Fibroblast of gingiva (primary cell): Measurements from ENCODE around the gene GFAP.

Source experiments
- DNase-seq: peaks from one replicate; pipeline ENCODE4 v3.0.0-alpha.2; 2011; ENCODE audit warnings: low read depth

Gene GFAP

DNA sequence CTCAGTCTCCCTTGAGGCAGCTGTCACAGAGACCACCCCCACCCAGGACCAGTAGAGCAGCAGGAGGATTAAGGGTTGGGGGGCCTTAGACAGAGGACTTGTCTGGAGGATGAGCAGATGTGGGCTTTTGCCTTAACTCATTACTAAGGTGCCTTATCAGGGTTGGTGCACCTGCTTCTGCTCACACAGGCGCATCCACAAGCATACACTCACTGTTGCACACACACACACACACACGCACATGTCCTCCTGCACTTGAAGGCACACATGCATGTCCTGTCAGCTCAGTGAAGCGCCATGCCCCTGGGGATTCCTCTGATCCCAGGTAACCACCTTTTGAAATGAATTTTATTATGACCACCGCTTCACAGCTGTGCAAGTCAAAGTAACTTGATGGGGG, 1.2 kb downstream of the GFAP start:
- DNase-seq, result no peak

DNA sequence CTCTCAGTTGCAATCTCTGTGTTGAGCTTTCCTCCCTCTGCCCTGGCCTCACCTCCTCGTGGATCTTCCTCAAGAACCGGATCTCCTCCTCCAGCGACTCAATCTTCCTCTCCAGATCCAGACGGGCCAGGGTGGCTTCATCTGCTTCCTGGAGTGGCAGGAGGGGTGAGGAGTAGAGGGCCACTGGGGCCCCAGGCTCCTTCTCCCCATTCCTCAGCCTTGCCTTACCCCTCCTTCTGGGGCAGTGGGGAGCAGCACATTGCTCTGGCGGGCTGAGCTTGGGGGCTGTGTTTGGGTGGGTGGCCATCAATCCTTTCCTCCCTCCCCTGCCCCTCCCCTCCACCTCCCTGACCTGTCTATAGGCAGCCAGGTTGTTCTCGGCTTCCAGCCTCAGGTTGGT, 1.6 kb downstream of the GFAP start:
- DNase-seq, result no peak

DNA sequence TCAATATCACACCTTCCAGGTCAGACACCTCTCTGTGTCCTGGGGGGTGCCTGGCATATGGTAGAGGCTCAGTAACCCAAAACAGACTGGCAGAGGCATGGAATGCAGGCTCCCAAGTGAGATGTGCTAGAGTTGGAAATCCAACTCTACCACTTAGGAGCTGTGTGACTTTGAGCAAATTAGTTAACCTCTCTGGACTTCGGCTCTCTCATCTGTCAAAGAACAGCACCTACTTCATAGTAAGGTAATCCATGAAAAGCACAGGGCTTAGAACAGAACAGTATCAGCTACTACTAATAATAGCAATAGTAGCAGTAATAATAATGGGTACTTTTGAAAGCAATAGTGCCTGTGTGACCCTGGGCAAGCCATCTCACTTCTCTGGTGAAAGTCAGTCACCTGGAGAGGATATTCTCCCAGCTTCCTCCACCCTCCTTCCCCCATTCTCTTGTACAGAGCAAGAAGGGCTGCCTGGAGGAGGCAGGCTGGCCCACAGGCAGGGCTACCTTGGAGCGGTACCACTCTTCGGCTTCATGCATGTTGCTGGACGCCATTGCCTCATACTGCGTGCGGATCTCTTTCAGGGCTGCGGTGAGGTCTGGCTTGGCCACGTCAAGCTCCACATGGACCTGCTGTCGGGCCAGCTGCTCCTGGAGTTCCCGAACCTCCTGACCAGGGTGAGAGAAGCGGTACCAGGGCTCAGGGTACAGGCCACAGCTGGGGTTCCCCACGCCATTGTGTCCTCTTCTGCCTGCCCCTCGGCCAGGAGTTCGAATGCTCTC, 2.3 kb downstream of the GFAP start:
- no peak for DNase-seq

DNA sequence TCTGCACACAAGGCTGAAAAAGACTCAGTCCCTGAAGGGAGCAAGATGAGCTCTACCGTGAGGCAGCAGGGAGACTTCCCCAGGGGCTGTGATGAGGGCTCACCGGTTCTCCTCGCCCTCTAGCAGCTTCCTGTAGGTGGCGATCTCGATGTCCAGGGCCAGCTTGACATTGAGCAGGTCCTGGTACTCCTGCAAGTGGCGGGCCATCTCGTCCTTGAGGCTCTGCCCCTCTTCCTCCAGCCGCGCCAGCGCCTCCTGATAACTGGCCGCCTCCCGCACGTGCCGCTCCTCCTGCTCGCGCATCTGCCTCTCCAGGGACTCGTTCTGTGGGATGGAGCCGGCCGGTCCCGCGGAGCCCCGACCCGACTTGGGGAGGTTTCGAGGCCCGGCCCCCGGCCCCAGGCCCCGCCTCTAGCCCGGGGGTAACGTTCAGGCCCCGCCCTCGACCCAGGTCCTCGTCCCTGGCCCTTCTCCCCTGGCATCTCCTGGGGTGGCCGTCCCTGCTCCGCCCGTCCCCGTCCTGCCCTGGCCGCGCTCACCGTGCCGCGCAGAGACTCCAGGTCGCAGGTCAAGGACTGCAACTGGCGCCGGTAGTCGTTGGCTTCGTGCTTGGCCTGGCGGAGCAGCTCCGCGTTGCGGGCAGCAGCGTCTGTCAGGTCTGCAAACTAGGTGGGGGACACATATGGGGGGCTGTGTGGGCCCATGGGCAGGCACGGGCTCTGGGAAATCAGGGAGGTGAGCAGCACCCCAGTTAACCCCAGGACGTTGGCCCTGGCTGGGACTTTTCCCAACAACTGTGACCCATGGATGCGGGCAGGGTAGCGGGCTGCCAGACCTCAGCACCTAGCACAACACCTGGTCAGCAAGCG, 3.9 kb downstream of the GFAP start:
- DNase-seq, result peak; percentile 27

DNA sequence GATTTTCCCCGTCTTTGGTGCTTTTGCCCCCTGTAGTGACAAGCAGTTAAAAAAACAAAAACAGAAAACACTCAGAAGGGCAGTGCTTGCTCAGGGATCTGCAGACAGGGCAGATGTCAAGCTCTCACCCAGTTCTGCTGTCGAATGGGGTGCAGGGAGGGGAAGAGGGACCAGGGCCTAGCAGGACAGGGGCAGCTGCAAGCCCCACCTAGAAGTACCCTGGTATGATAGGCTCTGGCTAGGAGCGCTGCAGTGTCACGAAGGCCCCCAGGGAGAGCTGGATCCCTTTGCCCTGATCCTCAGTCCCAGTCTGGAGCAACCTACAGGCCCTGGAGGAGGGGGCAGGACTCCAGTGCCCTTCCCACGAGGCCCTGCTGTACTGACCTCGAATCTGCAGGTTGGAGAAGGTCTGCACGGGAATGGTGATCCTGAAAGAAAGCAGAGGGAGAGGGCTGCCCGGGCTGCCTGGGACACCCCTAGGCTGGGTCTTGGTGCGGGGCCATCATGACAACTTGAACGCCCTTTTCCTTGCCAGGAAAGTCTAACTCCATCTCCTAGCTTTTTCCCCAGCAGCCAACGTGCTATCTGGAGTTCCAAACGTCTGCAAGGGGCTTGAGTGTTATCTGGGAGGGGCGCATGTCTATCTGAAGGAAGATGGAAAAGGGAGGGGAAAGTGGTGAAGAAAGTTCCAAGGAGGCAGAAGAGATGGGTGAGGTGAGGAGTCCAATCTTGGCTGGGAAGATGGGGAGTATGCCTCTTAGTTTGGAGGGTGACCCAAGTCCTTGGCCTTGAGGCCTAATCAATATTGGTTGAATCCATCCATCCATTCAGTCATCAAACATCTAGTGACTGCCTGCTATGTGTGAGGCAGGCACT, 4.8 kb downstream of the GFAP start:
- DNase-seq, result no peak

DNA sequence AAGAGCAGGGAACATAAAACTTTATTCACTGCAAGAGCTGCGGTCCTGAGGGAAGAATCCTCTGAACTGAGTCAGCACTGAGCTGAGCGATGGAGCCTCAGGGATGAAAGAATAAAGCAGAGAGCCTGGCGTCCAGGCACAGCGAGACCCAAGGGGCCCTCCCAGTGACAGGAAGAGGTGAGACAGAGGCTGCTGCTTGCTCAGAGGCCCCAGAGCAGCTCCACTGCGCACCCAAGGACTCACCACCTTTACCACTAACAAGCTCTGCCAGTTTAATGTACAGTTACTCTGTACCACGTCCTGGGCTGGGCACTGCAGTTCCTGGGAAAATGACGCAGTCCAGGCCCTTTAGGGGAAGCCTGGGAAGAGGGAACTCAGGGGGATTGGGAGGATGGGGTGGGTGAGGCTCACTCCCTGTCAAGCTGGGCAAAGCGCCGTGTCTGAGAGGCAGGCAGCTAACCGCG, 5.6 kb downstream of the GFAP start:
- DNase-seq, result no peak

DNA sequence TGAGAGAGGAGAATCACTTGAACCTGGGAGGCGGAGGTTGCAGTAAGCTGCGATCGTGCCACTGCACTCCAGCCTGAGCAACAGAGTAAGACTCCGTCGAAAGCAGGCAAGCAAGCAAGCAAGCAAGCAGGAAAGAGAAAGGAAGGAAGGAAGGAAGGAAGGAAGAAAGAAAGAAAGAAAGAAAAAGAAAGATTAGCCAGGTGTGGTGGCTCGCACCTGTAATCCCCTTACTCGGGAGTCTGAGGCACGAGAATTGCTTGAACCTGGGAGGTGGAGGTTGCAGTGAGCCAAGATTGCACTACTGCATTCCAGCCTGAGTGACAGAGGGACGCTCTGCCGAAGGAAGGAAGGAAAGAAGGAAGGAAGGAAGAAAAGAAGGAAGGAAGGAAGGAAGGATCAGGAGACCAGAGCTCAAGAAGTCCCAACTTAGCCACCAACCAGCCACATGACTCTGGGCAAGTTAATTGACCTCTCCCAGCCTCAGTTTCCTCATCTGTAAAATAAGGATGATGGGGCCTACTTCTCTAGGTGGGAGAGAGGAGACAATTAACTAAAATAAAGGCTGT, 6.5 kb downstream of the GFAP start:
- DNase-seq, result no peak

DNA sequence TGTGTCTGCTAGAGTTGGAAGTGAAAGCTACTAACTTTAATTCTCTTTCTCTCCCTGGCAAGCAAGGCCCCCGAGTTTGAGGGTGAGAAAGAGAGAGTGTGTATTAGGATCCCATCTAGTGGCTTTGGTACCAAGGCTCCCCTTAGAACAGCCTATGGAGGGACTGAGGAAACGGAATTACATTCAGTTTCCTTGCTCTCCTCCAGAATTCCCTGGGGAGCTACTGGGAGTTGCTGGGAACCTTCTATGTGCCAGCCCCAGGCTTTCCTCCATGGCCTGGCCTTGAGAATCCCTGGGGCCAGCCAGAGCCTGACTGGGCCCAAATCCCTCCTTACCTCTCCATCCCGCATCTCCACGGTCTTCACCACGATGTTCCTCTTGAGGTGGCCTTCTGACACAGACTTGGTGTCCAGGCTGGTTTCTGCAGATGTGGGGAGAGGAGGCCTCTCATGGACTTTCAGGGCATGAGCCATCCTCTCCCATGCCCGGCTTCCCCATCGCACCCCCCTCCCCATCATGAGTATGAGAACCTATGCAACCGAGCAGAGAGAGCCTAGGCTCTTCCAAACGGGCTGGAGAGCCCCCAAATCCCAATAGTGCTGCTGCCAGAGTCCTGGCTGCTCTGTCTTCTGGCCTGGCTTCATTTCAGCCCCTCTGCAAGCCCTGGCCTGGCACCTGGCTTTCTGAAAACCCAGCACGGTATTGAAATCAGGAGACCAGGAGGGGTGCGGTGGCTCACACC, 7.4 kb downstream of the GFAP start:
- DNase-seq, result no peak

DNA sequence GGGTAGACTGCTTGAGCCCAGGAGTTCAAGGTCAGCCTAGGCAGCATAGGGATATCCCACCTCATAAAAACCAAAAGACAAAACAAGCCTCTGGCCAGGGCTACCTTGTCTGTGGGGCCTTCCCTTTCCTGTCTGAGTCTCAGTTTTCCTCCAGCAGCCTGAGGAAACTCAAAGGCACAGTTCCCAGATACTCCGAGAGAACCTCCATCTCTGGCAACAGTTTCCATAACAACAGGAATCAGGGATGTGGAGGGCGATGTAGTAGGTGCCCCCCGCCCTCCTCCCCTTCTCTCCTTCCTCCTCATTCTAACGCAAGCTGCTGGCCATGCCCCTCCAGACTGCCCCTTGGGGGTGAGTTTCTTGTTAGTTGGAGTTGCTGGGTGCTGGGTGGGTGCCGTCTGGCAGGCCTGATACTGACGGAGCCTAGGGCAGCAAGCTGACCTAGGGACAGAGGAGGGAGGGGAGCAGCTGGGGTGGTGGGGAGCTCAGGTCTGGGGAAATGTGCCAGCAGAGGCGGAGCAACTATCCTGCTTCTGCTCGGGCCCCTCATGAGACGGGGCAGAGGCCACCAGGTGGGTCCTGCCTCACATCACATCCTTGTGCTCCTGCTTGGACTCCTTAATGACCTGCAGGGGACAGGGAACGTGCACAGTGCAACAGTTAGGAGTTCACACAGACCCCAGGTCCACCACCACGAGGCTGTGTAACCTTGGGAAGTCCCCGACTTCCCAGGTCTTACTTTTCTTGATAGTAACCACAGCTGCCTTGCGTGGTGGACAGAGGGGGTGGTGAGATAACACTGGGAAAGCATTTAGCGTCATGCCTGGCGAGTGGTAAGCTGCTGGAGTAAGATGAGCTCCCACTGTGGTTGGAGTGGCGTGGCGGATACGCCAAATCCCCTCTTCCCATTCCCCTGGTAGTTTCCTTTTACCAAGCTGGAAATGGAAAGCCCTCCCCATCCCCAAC, 8.3 kb downstream of the GFAP start:
- DNase-seq, result no peak

DNA sequence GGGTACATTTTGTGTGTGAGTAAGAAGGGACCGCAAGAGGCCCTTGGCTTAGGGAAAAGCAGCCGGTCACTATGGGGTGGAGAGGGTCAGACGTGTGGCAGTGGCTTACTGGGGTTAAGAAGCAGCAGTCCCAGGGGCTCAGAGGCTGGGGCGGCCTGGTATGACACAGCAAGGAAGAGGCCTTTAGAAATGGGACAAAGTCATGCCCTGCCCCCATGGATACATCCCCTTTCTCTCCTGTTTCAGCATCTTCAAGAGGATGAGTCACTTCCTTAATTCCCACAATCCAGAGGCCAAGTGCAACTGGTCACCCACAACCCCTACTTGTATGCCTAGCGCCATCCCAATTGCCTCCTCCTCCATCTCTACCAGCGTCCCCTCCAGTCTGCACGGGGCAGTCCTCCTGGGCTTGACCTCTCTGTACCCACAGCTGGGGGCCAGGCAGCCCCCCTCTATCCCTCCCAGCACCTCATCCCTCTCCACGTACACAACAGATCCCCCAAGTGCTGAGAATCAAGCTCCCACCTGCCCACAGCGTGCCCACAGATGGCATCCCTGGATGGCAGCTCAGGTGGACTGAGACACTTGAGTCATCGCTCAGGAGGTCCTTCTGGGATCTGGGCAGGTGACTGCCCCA, 9.2 kb downstream of the GFAP start:
- DNase-seq, result peak; percentile 87

DNA sequence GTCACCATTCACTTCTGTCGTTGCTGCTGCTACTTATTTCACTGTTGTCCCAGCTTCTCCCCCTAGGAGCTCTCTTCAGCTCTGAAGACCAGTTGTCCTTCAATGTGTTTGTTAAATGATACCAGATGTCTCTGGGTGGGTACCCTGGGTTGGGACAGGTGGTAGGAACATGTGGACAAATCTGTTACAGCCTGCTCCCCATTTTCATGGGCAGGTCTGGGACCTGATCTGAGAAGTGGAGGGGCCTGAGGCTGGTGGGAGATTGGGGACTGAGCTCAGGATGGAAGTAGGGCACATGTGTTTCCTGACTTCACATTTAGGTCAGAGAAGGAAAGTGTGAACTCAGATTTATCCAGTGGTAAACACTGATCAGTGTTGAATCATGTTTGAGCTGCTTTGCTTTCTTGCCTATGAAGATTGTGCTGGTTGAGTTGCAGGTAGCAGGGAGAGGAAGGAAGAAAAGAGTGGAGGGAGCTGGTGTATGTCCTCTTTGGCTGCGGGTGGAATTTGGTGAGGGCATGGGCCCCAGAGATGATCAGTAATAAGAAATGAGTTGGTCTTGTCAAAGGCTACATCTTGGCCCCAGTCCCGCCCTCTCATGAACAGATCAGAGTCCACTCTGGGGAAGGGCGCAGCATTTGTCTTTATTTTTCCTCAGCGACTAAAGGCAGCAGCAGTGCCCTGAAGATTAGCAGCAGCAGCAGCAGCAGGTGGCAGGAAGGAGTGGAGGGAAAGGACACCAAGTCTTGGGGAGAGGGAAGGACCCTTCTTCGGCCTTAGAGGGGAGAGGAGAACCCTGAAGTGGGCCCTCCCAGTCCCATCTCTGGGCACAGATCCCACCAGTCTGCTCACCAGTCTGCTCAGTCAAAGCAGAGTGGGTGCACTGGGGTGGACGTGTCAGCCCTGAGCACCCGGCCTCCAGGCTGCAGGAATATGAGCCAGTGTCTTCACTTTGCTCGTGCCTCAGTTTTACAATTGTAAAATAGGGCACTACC, 10.0 kb downstream of the GFAP start:
- no peak for DNase-seq

DNA sequence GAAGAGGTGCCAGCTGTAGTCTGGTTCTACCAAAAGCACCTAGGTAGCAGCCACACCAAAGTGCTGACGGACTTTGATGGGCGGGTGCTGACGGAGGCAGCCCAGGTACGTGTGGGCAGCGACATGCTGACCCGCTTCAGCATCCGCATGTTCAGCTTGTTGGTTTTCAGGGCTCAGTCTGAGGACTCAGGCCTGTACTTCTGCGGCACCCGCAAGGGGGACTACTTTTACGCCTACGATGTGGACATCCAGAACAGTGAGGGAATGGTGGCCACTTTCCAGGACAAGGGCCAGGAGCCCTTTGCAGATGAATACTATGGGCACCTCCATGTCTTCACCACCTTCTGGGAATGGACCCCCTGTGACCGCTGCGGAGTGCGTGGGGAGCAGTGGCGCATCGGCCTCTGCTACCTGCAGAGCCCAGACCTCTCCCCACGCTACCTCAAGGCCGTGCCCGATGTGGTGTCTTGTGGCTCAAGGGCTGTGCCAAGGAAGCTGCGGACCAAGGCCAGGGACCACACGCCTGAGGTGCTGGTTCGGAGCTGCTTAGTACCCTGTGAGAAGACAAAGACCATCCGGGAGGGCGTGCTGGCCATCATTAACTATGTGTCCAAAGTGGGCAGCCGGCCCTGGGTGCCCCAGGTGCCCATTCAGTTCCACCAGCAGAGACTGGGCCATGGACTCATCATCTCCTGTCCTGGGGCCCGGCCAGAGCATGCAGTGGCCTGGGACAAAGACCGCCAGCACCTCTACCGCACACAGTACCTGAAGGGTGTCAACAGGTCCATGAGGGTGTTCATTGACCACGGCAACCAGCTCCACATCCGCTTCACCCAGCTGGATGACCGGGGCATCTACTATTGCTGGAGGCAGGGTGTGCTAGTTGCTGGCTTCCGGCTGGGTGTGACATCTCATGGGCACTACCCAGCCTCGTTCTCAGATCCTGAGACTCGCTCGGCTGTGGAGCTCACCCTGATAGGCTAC, 11.0 kb downstream of the GFAP start:
- no peak for DNase-seq

DNA sequence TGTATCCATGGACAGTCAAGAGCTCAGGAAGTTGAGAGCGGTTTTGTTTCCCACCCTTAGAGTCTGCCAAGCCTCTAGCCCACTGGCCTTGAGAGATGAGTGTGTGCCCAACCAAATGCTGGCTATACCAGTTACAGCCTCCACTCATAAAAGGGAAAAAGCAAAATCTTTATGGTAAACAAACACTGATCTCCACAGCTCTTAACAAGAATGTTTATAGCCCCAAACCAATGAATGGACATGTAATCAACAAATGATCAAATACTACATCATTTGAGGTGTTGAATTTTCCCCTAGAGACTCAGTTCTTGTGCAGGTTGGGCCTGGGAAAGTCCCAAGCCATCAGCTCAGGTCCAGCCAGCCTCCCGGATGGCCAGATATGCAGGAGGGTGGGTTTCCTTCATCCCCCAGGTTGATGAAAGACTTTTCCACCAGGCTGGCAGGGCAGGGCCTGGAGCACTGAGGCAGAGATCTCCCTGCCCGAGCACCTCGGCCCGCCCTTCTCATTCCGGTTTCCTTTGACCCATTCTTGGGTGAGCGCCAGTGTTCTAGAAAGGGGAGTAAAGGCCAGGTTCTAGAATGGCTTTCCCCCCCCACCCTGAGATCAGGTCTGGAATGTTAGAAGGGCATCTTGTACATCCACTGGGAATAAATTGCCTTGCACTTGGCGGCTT, 12.2 kb downstream of the GFAP start:
- DNase-seq, result no peak

DNA sequence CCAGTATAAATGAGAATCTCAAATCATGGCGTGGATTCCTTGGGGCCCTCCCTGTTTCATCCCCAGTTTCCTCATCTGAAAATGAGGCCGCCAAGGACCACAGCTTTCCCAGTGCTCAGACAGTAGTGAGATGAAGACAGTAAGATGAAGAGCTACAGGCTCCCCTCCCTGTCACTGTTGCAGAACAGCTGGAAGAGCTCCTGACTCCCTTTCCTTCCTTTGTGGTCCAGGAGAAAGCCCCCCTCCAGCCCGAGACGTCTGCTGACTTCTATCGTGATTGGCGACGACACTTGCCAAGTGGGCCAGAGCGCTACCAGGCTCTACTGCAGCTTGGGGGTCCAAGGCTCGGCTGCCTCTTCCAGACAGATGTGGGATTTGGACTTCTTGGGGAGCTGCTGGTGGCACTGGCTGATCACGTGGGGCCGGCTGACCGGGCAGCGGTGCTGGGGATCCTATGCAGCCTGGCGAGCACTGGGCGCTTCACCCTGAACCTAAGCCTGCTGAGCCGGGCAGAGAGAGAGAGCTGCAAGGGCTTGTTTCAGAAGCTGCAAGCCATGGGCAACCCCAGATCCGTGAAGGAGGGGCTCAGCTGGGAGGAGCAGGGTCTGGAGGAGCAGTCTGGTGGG, 13.1 kb downstream of the GFAP start:
- DNase-seq, result no peak

DNA sequence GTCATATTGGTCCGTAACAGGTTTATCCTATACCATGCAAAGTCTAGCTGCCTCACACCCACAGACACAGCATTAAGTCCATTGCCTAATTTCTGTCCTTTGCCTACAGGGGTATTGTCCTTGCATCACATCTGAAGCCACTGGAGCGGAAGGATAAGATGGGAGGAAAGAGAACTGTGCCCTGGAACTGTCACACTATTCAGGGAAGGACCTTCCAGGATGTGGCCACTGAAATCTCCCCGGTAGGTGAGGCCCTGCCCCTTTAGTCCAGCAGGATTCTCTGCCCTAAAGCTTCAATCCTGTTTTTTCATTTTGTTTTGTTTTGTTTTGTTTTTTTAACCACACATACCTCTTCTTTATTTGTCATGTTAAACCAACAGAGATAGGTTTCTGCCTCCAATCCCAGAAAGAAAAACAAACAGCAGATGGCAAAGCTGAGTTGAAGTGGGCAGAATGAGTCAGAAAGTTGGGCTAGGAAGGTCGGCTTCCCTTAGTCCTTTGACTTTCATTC, 13.8 kb downstream of the GFAP start:
- DNase-seq, result peak; percentile 73

DNA sequence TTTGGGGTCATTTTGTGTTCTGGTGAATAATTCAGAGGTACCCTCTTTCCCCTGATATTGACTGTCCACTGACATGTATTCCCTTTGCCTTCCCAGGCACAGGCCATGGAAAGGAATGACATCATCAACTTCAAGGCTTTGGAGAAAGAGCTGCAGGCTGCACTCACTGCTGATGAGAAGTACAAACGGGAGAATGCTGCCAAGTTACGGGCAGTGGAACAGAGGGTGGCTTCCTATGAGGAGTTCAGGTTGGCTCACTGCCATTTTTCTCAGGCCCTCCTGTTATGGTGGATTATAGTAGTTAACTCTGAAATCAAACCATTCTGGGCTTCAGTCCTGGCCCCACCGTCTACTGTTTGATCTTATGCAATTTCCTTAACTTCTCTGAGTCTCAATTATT, 14.4 kb downstream of the GFAP start:
- peak; percentile 81 for DNase-seq
